ENCODE data around the gene DISC1. TPM values are rescaled to one million over a fixed set of nuclear protein-coding genes. Genes with fewer than 3 reads are reported as not detected.

Gene DISC1
- total and polyA plus RNA-seq, 2 of the 13 experiments (the other 11 are each of a cell fraction or from before 2014, with no cell fraction given): 4.2 to 4.6 TPM

DNA sequence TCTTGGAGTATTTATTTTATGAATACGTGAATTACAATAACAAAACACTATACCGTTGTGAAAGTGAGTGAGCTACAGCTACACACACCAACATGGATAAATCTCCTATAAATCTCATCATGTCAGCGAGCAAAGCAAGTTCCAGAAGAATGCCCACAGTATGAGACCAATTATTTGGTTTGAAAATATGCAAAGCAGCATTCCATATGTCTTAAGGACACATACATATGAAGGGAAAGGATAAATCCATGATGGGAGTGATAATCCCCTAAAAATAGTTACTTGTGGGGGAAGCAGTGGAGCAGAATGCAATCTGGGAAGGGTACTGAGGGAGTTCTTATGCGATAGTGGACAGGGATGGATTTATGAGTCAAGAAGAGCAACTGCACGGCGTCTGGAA is 261.3 kb downstream of the DISC1 start:
- POLR2A ChIA-PET: no interaction called here
- no peaks in the 10 kb centered on the region for H3K79me2 ChIP-seq (ENCODE audit: insufficient read depth, low read length)
- intact Hi-C loops (cut with micrococcal nuclease; ENCODE audit: unreplicated experiment): no loop called here
- TF ChIP-seq MATR3 (CRISPR knock-in tag; IDR thresholded peaks at IDR 0.05) (no peak), ZNF460 (CRISPR knock-in tag; IDR thresholded peaks at IDR 0.05; ENCODE audit: borderline replicate concordance) (no peak), ZNF205 (CRISPR knock-in tag; IDR thresholded peaks at IDR 0.05) (no peak), KDM6A (CRISPR knock-in tag; IDR thresholded peaks at IDR 0.05; ENCODE audit: low read depth) (no peak), IRX3 (CRISPR knock-in tag; IDR thresholded peaks at IDR 0.05; ENCODE audit: borderline replicate concordance, low read depth) (no peak), NCOA5 (CRISPR knock-in tag; IDR thresholded peaks at IDR 0.05) (no peak), ZFAT (CRISPR knock-in tag; conservative IDR thresholded peaks at IDR 0.05) (no peak), ZNF160 (CRISPR knock-in tag; IDR thresholded peaks at IDR 0.05) (no peak), HIVEP1 (CRISPR knock-in tag; IDR thresholded peaks at IDR 0.05) (no peak)
- TF ChIP-seq, protein P1, sequence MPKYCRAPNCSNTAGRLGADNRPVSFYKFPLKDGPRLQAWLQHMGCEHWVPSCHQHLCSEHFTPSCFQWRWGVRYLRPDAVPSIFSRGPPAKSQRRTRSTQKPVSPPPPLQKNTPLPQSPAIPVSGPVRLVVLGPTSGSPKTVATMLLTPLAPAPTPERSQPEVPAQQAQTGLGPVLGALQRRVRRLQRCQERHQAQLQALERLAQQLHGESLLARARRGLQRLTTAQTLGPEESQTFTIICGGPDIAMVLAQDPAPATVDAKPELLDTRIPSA (CRISPR knock-in tag; IDR thresholded peaks at IDR 0.05; ENCODE audit: borderline replicate concordance): no peak
- TF ChIP-seq, protein P2, sequence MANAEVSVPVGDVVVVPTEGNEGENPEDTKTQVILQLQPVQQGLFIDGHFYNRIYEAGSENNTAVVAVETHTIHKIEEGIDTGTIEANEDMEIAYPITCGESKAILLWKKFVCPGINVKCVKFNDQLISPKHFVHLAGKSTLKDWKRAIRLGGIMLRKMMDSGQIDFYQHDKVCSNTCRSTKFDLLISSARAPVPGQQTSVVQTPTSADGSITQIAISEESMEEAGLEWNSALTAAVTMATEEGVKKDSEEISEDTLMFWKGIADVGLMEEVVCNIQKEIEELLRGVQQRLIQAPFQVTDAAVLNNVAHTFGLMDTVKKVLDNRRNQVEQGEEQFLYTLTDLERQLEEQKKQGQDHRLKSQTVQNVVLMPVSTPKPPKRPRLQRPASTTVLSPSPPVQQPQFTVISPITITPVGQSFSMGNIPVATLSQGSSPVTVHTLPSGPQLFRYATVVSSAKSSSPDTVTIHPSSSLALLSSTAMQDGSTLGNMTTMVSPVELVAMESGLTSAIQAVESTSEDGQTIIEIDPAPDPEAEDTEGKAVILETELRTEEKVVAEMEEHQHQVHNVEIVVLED (CRISPR knock-in tag; IDR thresholded peaks at IDR 0.05; ENCODE audit: borderline replicate concordance): no peak
- 86% methylated on average over 6 of the region's 6 CpGs for WGBS (ENCODE audit: low lambda C conversion rate)
- ATAC-seq (no peak), FAIRE-seq (no peak), DNase-seq (ENCODE audit: low spot score) (no peak)
- no peaks in the 10 kb centered on the region for H3K9me3 ChIP-seq (ENCODE audit: low read length)
- no peak overlapping the region for H3K9ac ChIP-seq (ENCODE audit: insufficient read depth, low read depth, low read length)
- H4K20me1 ChIP-seq (ENCODE audit: insufficient read depth, low read length): no peaks in the 10 kb centered on the region
- no peaks in the 10 kb centered on the region for H3K27me3 ChIP-seq (ENCODE audit: control insufficient read depth in 1 of 2, insufficient read depth in 2 of 2, low read length in 2 of 2)
- no peak overlapping the region for H2AFZ ChIP-seq (ENCODE audit: low read length)
- in situ Hi-C loops (cut with HindIII; ENCODE audit: extremely low pct_ligation_motif_present, low pct_unique_long_range_greater_than_20kb): no loop called here
- no TSS peak for BruUV-seq (replicated peaks)
- H3K27ac ChIP-seq (ENCODE audit: extremely low read length, insufficient read depth, low read length): no peak overlapping the region
- no peak overlapping the region for H3K4me2 ChIP-seq (ENCODE audit: low read depth, low read length)
- H3K4me1 ChIP-seq (ENCODE audit: insufficient read depth, low read length): no peaks in the 10 kb centered on the region
- no peak overlapping the region for H3K4me3 ChIP-seq (replicated peaks in 1 of 3; ENCODE audit: insufficient read depth in 1 of 3, low read depth in 2 of 3, low read length in 3 of 3)
- H3K36me3 ChIP-seq (replicated peaks in 1 of 2; ENCODE audit: control insufficient read depth in 1 of 2, insufficient read depth in 2 of 2, low read length in 2 of 2): no peaks in the 10 kb centered on the region
- CTCF ChIA-PET (ENCODE audit: low intra/inter-chr PET ratio, low total read pairs): no interaction called here
